ENCODE results near the gene CDK5RAP3. TPM values are rescaled to one million over a fixed set of nuclear protein-coding genes. Genes with fewer than 3 reads are reported as not detected.
"Not testable (repeated sequence)": the region's sequence is repeated elsewhere in the genome, so short reads cannot be mapped to it uniquely, and the experiment has no call there.

CDK5RAP3 gene
- total RNA-seq, 1 experiment from 2014 or later: 74.2 TPM

DNA sequence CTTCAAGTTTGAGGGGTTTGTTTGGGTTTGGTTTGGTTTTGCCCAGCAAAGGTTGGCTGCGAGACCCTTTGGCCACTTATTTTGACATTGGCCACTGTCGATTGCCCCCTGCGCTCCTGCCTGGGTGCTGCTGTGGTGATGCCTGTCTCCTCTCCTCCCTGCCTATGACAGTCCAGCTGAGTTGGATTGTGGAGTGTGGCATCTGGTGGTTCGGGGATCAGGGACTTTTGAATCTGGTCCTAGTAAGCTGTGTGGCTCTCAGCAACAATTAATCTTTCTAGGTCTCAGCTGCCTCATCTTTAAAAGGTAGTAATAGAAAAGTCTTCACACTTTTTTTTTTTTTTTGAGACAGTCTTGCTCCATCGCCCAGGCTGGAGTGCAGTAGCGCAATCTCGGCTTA, 27.1 kb downstream of the CDK5RAP3 start:
- DNase-seq (ENCODE audit: low read depth): no peak

DNA sequence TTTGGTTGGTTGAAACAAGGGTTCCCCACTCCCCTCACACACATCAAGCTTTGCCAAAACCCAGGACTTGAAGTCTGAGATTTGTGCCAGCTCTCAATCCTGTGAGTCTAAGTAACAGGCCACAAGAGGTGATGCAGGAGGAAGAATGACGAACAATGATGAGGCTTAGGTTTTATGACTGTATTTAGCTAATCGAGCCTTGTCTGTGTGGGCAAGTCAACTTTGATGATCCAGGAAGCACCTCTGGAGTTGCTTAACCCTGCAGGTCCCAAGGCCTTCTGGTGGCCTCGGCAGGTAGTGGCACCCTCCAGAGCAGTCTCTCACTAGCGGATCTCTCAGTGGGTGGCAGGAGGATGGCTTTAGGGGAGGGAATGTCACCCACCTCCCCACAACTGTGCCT, 28.7 kb downstream of the CDK5RAP3 start:
- DNase-seq (ENCODE audit: low read depth): peak; percentile 35

DNA sequence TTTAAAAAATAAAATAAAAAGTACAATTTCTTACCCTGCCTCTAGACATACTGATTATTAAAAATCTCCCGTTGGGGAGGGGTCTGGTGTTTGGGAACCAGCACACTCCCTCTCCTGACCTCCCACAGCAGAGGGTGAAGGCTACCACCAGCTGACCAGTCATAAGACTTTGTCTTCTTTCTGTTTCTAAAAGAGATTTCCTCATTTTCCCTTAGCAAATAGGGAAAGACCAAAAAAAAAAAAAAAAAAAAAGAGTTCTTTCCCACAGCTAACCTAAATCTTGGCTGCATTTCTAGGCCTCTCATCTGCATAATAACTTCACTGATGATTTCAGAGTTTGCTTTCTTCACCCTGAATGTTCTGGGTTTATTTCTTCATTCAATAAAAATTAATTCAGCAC, 30.3 kb downstream of the CDK5RAP3 start:
- no peak for DNase-seq (ENCODE audit: low read depth)

DNA sequence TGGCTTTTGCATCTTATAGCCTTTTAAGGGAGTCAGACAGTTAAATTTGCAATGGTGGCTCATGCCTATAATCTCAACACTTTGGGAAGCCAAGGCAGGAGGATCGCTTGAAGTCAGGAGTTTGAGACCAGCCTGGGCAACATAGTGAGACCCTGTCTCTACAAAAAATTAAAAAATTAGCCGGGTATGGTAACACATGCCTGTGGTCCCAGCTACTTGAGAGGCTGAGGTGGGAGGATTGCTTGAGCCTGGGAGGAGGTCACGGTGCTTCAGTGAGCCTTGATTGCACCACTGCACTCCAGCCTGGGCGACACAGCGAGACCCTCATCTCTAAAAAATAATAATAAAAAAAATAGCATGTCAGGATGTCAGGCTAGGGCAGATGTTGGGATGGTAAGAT, 30.7 kb downstream of the CDK5RAP3 start:
- not testable (repeated sequence) for DNase-seq (ENCODE audit: low read depth)

DNA sequence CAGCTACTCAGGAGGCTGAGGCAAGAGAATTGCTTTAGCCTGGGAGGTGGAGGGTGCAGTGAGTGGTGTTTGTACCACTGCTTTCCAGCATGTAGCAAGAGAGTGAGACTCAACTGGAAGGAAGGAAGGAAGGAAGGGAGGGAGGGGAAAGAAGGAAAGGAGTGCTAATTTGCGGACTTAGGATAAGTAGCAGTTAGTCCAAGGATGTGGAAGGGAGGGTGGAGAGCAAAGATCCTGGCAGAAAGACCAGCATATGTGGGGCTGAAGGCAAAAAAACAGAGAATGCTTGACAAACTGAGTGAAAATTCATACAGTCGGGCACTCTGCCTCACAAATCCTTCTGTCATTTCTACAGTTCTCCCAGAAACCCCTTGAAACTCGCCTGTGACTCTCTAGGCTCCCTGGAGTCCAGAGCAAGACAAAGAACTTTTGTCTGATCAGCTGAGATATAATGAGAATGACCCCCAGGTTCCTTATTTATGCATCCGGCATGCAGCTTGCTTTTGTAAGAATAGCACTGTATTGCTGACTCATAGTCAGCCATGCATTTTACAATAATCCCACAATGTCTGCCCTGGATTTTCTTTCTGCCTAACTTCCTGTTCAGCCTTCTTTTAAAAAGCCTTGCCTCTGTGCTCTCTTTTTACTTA, 31.5 kb downstream of the CDK5RAP3 start:
- peak; percentile 81 for DNase-seq (ENCODE audit: low read depth)

DNA sequence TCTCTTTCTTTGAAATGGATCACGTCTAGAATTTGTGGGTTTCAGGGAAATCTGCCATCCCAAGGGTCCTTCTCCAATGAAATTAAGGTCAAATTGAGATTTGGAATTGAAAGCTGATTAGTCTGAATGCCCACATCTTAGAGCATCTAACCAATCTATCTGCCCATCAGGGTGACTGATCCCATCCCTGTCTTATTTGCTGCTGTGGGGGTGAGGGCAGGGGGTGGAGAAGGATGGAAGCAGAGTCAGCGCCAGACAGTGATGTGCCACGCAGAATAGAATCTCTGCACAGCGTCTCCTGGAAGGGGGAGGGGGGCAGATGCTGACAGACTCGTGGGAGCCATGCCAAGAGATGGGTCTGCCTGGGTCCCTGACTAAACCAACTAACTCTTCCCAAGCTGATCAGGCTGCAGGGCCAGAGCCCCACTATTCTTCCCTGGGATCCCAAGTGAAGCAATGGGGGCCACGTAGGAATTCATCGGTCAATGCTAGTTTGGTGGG, 32.1 kb downstream of the CDK5RAP3 start:
- peak; percentile 45 for DNase-seq (ENCODE audit: low read depth)

- DNase-seq (ENCODE audit: low read depth): peak; percentile 22
These were observed 32.7 kb downstream of the CDK5RAP3 start for GRCh38 chr17:48003417-48004151.

DNA sequence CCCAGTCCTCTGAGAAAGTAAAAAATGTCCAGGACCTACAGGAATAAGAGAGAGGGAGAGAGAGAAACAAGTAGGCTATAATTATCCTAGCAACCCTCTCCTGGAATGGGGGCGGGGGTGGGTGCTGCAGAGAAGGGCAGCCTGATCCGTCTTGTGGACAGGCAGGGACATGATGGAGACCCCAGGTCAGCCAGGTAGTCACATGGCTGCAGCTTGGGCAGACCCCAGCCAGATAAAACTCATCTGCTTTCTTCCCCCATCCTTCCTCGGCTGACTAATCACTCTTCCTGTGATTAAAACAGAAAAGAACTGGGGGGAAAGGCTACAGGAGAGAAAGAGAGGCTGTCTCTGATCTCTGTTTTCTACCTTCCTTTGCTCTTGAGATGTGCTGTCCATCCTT, 34.1 kb downstream of the CDK5RAP3 start:
- DNase-seq (ENCODE audit: low read depth): no peak

- DNase-seq (ENCODE audit: low read depth): no peak
These were observed 36.2 kb downstream of the CDK5RAP3 start for GRCh38 chr17:48006936-48007709.

DNA sequence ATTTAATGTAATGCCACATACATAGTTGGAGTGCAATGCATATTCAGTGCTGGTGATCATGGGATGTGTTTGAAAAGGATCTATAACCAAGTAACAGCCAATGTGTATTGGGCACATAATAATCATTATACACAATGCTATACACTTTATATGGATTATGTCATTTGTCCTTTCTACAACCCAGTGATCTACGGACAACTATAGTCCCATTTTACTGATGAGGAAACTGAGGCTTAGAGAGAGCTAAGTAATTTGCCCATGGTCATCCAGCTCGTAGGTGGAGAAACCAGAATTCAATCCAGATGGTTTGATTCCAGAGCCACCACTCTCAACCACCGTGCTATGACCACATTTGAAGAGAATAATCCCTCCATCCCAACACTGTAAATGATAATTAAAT, 39.3 kb downstream of the CDK5RAP3 start:
- DNase-seq (ENCODE audit: low read depth): no peak

- DNase-seq (ENCODE audit: low read depth): peak; percentile 44
These were observed 40.7 kb downstream of the CDK5RAP3 start for GRCh38 chr17:48011405-48012150.

- DNase-seq (ENCODE audit: low read depth): peak; percentile 47
These were observed 41.2 kb downstream of the CDK5RAP3 start for GRCh38 chr17:48012151-48012520.

- no peak for DNase-seq (ENCODE audit: low read depth)
These were observed 41.7 kb downstream of the CDK5RAP3 start for GRCh38 chr17:48012654-48013053.

DNA sequence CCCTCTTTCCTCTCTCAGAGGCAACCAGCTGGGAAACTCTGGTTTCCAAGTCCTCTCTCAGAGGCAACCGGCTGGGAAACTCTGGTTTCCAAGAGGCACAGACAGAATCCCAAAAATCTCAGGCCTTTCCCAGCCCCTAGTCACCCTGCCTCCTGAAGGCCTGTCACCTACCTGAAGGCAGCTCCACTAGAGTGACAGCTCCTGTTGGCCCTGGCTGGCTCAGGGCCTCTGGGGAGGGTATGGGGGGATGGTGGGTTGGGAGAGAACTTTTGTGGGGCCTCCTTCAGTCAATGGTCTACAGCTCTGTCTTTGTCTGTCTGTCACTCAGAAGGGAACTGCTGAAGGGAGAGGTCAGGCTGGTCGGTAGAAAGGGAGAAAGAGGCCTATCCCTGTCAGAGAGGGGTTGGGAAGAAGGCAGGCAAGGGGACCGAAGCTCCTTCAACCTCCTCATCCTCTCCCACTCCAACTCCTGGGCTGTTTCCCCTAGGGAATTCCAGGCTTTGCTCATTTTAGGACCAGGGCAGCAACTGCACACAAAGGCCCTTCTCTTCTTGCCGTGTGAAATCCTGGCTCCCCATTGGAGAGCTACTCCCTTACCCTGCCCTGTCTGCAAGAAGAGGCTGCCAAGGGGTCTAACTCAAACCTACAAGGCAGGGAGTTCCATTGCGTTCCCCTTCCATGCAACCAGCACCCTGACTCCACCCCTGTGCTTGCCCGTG, 43.1 kb downstream of the CDK5RAP3 start:
- DNase-seq (ENCODE audit: low read depth): no peak

DNA sequence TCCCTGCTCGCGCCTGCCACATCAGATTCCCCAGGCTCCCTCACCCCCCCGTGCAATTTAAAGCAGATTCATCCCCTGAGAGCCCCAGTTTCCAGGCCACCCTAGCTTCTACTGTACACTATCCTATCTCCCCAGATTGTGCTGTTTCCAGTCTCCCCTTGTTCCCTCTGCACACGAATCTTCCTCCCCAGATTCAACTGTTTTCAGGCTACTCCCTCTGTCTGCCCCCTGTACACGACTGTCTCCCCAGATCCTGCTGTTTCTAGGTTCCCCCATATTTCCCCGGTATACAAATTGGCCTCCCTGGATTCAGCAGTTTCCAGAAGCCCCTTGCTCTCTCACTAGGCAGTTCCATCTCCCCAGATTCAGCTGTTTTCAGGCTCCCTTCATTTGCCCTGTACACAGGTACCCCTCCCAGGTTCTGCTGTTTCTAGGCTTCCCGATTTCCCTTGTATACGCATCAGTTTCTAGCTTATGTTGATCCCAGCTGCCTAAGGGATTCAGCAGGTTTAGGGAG, 43.7 kb downstream of the CDK5RAP3 start:
- no peak for DNase-seq (ENCODE audit: low read depth)

- DNase-seq (ENCODE audit: low read depth): peak; percentile 73
These were observed 45.2 kb downstream of the CDK5RAP3 start for GRCh38 chr17:48016112-48016511.

- not testable (repeated sequence) for DNase-seq (ENCODE audit: low read depth)
These were observed 46.9 kb downstream of the CDK5RAP3 start for GRCh38 chr17:48017817-48018158.

DNA sequence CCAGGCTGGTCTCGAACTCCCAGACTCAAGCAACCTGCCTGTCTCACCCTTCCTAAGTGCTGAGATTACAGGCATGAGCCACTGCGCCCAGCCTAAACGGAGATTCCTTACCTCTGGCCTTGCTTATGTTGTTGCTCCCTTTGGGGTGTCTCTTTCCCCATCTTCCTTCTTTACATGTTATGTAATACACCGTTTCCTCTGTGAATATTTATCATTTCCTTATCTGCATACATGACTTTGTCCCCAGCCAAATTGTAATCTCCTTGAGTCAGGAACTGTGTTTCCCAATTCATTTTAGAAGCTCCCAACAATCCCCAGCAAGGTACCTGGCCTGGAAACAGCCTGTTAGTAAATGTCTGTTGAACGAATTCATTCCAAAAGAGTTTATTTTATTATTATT, 51.0 kb downstream of the CDK5RAP3 start:
- DNase-seq (ENCODE audit: low read depth): no peak

DNA sequence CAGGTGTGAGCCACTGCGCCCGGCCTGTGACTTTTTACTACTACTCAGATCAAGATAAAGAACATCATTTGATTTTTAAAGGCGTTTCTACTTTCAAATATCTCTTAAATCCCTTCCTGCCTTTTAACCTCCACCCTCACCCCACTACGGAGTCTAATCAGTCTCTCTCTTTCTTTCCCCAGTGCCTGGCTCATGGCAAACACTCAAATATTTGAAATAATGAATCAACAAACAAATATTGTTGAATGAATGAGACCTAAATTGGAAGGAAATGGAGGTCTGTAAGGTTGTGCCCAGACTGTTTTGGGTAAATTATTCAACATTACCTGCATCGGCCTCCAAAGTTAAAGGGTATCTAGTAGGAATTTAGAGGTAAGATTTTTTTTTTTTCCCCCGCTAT, 52.0 kb downstream of the CDK5RAP3 start:
- DNase-seq (ENCODE audit: low read depth): no peak

DNA sequence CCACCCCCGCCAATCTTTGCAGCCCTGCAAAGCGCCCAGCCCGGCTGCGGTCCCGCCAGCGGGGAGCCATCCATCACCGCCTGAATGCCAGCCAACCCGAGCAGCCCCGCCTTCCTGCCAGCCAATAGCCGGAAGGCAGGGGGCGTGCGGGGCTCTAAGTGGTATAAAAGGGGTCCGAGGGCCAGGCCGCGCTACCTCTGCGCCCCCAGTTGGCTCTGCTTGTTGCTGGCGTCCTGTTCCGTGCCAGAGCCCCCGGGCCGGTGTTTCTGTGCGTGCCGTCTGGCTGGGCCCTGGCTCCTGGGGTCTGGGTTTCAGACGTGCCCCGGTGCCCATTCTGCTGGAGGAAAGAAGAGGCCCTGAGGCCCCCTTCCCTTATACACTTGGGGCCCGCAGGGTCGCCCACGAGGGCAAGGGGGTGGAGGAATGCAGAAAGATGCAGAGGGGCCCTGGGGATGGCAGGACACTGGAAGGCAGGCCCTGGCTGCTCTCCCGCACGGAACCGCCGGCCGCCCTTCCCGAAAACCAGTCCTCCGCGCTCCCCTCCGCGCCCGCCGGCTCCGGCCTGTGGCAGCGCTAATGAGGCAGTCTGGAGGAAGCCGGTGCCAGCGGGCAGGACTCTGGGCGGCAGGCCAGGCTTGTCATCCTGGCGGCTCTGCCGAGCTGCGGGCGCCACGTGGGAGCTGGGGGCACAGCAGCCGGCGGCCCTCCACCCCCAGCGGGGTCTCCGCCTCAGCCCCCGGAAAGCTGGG, 52.7 kb downstream of the CDK5RAP3 start:
- DNase-seq (ENCODE audit: low read depth): peak; percentile 89

Data from Daoy (cell line).